Activated T-helper 17 cell treated with anti-CD3 and anti-CD28 coated beads, Interleukin-2, amount 50 U/mL, for 72 hours (primary cell): ENCODE measurements around the gene PC. TPM values are rescaled to one million over a fixed set of nuclear protein-coding genes. Genes with fewer than 3 reads are reported as not detected.

Experiments
- ATAC-seq: fragments of 150-1000 bp; cut with Tn5 transposase; replicated peaks from 2 replicates; pipeline ENCODE4 v1.10.0; 2021; ENCODE audit warnings: mild to moderate bottlenecking, moderate library complexity
- H3K27ac Mint-ChIP-seq: one replicate; pipeline ENCODE4 v1.8.0; 2022; ENCODE audit warnings: mixed read lengths
- H3K27me3 Mint-ChIP-seq: one replicate; pipeline ENCODE4 v1.8.0; 2022; ENCODE audit warnings: mixed read lengths
- H3K36me3 Mint-ChIP-seq: one replicate; pipeline ENCODE4 v1.8.0; 2022; ENCODE audit warnings: low read depth, mild to moderate bottlenecking, mixed read lengths
- H3K4me1 Mint-ChIP-seq: one replicate; pipeline ENCODE4 v1.8.0; 2022; ENCODE audit warnings: mixed read lengths
- H3K4me3 Mint-ChIP-seq: one replicate; pipeline ENCODE4 v1.8.0; 2022; ENCODE audit warnings: mild to moderate bottlenecking, mixed read lengths
- H3K9me3 Mint-ChIP-seq: one replicate; pipeline ENCODE4 v1.8.0; 2022; ENCODE audit warnings: mixed read lengths
- total RNA-seq, 2 donors: library from RNA; stranded (reverse); gene quantifications; one replicate each; pipeline ENCODE4 v1.2.3, GENCODE V29; 2022

Gene PC
- total RNA-seq, 2 donors from 2014 or later = 8.4 to 10.9 TPM

DNA sequence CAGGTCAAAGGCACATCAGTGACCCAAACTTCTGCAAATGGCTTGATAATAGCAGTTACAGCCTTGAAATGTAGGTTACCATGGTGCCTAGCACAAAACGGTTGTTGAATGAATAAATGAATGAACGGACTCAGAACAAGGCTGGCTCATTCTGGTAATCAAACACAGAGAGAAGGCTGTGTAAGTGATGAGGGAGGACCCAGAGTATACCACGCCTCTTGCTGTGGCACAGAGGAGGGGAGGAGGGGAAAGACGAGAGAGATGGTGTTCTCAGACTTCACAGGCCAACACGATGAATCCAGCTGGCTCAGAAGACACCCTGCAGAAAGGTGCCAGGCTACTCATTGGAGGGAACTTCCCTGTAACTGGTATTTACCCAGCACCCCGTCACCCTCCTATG lies 38.3 kb downstream of the PC start:
- ATAC-seq = no peak
- Mint-ChIP-seq H3K27ac (no peak overlapping the region), H3K4me3 (no peak overlapping the region), H3K36me3 (no peaks in the 10 kb centered on the region), H3K4me1 (no peaks in the 10 kb centered on the region), H3K27me3 (no peaks in the 10 kb centered on the region), H3K9me3 (no peaks in the 10 kb centered on the region)

DNA sequence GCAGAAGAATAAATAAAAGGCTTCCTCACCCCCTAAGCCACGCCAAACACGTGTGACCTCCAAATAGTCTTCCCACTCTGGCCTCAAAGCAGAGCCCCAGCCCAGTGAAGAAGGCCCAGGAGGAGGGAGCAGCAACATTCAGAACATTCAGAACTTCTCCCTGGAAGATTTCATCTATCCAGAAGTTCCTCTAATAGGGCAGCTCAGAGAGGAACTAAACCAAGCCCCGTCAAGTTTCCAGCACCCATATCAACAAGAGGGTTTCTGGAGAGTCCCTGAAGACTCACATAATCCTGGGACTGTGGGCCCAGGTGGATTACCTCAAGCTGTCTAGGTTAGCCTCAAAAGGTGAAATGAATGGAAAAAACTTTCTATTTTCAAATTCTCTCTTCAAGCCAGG lies 39.4 kb downstream of the PC start:
- no peaks in the 10 kb centered on the region for H3K9me3 Mint-ChIP-seq
- no peak overlapping the region for H3K27ac Mint-ChIP-seq
- H3K4me3 Mint-ChIP-seq = no peak overlapping the region
- no peak for ATAC-seq
- H3K4me1 Mint-ChIP-seq = no peaks in the 10 kb centered on the region
- no peaks in the 10 kb centered on the region for H3K36me3 Mint-ChIP-seq
- H3K27me3 Mint-ChIP-seq = no peaks in the 10 kb centered on the region

DNA sequence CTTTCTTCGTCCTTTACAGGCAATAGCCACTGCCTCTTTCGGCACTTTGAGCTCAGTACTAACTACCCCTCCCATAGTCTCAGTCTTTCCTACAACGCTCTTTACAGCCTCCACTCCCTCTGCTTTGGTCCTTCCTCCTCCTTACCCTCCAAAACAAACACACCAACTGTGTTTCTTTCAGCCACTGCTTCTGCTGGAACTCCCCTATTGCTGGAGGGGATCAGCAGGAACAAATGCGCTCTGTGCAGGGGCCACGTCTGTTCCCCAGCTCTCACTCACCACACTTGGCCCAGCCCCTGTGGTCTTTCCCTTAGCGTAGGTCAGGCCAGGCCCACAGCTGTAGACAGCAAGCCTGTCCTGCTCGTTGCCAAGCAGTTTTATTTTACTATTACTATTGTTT lies 42.3 kb downstream of the PC start:
- H3K4me1 Mint-ChIP-seq = no peaks in the 10 kb centered on the region
- no peak overlapping the region for H3K4me3 Mint-ChIP-seq
- no peaks in the 10 kb centered on the region for H3K9me3 Mint-ChIP-seq
- no peaks in the 10 kb centered on the region for H3K36me3 Mint-ChIP-seq
- H3K27ac Mint-ChIP-seq = no peak overlapping the region
- ATAC-seq = no peak
- H3K27me3 Mint-ChIP-seq = no peaks in the 10 kb centered on the region

DNA sequence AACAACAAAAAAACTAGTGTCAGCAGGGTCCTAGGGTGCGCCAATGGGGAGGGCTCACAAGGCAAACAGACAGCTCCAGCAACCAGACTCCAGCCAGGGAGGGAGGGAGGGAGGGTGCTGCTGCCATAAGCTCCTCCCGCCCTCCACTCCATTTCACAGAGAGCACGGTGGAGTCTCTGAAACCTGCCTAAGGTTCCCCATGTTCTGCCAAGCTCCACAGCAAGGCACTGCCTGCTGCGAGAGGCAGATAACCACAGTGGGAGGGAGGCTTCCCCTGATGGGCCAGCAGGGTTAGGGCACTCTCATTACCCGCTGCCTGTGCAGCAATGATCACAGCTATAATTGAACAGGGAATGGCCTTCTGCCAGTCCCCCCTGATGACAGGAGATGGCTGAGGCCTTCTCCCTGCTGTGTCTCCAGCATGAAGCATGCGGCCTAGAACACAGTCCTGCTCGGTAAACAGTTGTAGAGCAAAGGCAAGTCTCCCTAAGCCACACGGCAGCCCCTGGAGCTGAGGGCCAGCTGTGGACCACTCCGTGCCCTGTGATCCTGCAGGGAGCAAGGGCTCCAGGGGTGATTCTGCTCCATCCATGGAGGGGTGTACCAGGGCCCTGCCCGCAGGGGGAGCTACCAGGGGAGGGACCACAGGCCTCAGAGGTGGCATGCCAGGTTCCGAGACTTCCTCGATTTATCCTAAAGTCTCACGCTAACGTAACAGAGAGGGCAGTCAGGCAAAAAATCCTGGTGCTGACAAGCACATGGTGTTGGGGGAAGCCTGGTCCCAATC lies 42.9 kb downstream of the PC start:
- H3K9me3 Mint-ChIP-seq = no peaks in the 10 kb centered on the region
- H3K4me1 Mint-ChIP-seq = no peaks in the 10 kb centered on the region
- no peak for ATAC-seq
- no peak overlapping the region for H3K27ac Mint-ChIP-seq
- H3K36me3 Mint-ChIP-seq = no peaks in the 10 kb centered on the region
- no peak overlapping the region for H3K4me3 Mint-ChIP-seq
- H3K27me3 Mint-ChIP-seq = no peaks in the 10 kb centered on the region

DNA sequence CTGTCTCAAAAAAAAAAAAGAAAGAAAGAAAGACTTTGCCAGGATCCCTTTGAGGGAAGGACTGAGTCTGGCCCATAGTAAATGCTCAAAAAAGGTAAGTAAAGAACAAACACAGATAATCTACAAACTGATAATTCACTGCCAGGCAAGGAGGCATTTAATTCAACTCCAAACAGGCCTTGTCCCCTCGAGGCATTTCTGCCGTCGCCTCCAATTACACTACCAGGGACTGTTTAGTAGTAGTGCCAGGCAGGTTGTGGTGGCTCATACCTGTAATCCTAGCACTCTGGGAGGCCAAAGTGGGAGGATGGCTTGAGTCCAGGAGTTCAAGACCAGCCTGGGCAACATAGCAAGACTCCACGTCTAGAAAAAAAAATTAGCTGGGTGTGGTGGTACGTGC lies 43.7 kb downstream of the PC start:
- H3K9me3 Mint-ChIP-seq = no peaks in the 10 kb centered on the region
- no peak overlapping the region for H3K4me3 Mint-ChIP-seq
- H3K36me3 Mint-ChIP-seq = no peaks in the 10 kb centered on the region
- H3K4me1 Mint-ChIP-seq = no peaks in the 10 kb centered on the region
- ATAC-seq = no peak
- H3K27ac Mint-ChIP-seq = no peak overlapping the region
- no peaks in the 10 kb centered on the region for H3K27me3 Mint-ChIP-seq

DNA sequence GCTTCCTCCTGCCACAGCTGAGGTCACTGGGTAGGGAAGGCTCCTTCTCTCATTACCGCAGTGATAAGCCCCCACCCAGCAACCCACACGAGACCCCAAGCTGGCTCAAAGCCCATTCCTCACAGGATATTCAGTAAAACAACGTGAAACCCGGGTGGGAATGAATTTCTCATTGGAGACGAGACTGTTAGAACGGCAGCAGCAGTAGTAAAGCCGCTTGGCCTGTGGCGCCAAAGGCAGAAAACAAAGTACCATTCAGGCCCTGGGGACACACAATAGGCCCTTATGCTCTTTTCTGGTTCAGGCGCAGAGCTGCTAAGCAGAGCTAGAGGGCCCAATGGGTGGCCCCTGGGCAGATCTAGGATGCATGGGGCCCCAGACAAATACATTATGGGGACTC lies 45.3 kb downstream of the PC start:
- Mint-ChIP-seq H3K4me1 (no peaks in the 10 kb centered on the region), H3K9me3 (no peaks in the 10 kb centered on the region), H3K27ac (no peak overlapping the region), H3K27me3 (no peaks in the 10 kb centered on the region), H3K4me3 (no peak overlapping the region), H3K36me3 (no peaks in the 10 kb centered on the region)
- ATAC-seq = no peak

DNA sequence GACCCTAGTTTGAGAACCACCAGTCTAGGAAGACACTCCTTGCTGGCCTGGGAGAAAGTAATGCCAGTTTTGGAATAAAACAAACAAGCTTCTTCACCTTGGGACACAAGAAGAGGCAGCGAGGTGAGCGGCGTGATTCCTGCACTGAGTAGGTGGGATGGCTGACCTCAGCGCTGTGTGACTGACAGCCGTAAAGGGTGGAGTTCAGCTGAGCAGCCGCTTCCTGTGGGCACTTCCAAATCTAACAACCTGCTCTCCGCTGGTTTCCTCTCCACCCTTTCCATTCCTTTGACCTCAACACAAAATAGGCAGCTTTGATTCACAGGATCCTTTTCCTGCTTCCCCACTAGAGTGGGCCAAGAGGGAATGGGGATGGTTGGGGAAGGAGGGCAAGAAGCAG lies 45.8 kb downstream of the PC start:
- ATAC-seq = no peak
- H3K4me1 Mint-ChIP-seq = no peaks in the 10 kb centered on the region
- H3K9me3 Mint-ChIP-seq = no peaks in the 10 kb centered on the region
- H3K27me3 Mint-ChIP-seq = no peaks in the 10 kb centered on the region
- no peak overlapping the region for H3K4me3 Mint-ChIP-seq
- H3K27ac Mint-ChIP-seq = no peak overlapping the region
- H3K36me3 Mint-ChIP-seq = no peaks in the 10 kb centered on the region

DNA sequence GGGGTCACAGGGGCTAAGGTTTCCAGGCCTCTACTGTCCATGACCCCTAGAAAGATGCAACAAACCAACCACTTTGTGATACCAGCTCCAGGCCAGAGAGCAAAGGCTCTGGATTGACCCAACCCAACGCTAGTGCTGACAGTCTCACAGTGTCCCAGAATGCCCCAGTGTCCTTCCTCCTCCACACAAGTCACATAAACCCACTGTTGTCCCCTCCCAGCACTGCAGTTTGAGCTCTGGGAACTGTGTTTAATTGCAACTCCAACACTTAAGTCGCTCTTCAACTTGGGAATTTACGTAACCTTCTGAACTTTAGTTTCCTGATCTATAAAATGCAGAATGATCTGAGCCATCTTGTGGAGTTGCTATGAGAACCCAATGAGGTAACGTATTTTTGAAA lies 47.5 kb downstream of the PC start:
- H3K4me1 Mint-ChIP-seq = no peaks in the 10 kb centered on the region
- no peaks in the 10 kb centered on the region for H3K9me3 Mint-ChIP-seq
- H3K27me3 Mint-ChIP-seq = no peaks in the 10 kb centered on the region
- H3K27ac Mint-ChIP-seq = no peak overlapping the region
- no peaks in the 10 kb centered on the region for H3K36me3 Mint-ChIP-seq
- H3K4me3 Mint-ChIP-seq = no peak overlapping the region
- ATAC-seq = no peak

DNA sequence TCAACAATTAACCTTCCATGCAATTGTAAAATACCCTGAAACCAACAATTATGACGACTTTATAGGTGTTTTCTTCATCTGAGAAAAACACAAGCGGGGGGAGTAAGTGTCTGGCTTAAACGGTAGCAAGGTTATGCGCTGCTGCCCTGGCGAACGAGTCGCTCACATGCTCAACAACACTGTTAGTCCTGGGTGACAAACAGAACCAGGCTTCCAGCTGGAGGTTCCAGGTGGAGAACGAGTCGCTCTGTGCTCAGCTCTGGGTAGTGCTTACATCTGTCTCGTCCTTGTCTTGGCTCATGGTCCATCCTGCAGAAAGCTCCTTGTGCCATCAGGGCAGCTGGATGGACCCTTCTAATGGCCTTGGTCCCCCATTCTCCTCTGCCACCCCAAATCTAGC lies 48.2 kb downstream of the PC start:
- Mint-ChIP-seq H3K4me3 (no peak overlapping the region), H3K27me3 (no peaks in the 10 kb centered on the region), H3K4me1 (no peaks in the 10 kb centered on the region), H3K36me3 (no peaks in the 10 kb centered on the region), H3K27ac (no peak overlapping the region), H3K9me3 (no peaks in the 10 kb centered on the region)
- no peak for ATAC-seq

DNA sequence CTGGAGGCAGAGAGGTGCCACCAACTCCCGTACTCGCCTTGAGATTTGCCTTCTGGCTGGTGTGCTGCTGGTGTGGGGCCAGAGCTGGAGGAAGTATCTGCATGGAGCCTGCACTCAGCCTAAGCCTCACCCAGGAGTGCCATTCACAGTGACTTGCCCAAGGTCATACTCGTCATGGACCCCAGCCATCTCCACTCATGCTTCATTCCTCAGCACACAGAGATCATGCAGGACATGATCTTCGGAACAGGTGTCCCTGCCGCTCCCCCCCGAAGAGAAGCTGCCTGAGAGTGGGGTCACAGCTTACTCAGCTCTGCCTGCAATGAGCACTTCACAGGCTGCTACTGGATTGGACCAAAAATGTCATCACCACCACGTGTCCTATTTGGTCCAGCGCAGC lies 49.0 kb downstream of the PC start:
- no peaks in the 10 kb centered on the region for H3K27me3 Mint-ChIP-seq
- H3K27ac Mint-ChIP-seq = no peak overlapping the region
- ATAC-seq = no peak
- H3K4me1 Mint-ChIP-seq = no peaks in the 10 kb centered on the region
- no peak overlapping the region for H3K4me3 Mint-ChIP-seq
- H3K9me3 Mint-ChIP-seq = no peaks in the 10 kb centered on the region
- H3K36me3 Mint-ChIP-seq = no peaks in the 10 kb centered on the region

DNA sequence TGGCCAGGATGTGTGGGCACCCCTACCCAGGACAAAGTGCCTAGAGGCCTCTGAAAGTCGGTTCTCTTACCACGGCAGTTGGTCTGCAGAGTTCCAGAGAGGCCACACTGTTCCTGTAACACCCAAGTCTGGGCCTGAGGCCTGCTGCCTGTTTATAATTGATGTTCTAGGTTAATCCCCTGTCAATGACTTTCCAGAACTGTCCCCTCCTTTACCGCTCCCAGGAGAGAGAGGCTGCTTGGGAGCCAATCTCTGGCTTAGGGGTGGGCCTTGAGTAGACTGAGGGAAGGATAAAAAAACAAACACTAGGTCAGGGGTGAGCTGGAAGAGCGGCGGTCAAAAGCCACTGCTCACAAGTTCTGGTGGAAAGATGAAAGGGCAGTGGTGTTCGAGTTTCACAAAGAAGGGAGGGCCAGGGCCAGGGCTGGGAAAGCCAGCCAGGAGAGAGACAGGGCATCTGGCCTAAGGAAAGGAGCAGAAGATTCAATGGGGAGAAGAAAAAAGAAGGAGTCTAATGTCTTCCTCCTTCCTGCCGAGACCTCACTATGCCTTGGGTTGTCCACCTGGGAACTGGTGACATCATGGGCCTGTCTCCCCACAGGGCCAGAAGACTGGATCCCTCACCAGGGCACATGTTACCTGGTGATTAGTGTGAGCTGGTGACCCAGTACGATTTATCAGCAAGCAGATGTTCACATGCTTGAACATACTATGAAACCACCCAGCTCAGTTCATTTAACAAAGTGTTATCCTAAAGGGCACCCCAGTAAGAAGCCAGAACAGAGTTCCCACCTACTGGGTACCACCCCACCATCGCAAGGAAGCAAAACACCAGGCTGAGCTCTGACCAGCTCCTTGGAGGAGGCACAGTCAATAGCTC lies 50.2 kb downstream of the PC start:
- H3K27ac Mint-ChIP-seq = no peak overlapping the region
- no peak for ATAC-seq
- no peaks in the 10 kb centered on the region for H3K36me3 Mint-ChIP-seq
- no peaks in the 10 kb centered on the region for H3K27me3 Mint-ChIP-seq
- no peaks in the 10 kb centered on the region for H3K9me3 Mint-ChIP-seq
- H3K4me1 Mint-ChIP-seq = no peaks in the 10 kb centered on the region
- no peak overlapping the region for H3K4me3 Mint-ChIP-seq

DNA sequence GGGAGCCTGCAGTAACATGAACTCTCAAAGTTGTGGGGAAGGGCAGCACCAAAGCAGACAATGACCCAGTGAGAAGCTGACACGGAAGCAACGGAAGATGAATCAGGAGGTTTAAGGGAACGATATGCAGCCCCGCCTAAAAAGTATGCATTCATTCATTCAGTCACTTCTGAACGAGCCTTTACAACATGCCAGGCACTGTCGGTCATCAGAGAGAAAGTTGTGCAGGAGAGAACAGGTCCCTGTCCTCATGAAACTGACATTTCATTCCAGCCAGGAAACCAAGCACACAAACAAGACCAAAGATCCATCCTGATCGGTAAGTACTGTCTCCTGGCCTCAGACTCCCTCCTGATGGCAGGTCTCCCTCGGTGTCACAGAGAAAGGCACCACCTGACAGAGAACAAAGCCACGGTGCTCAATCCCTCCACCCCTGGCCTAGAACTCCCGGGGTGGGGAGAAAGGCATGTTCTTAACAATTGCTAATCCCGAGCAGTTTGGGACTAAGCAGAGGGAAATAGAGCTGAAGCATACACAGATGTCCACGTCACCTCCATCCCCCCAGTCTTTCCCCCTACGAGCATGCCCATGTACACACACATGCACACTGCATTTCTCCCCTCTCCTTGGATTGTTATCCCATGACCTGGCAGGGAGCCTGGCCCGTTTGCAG lies 52.0 kb downstream of the PC start:
- Mint-ChIP-seq H3K27me3 (no peaks in the 10 kb centered on the region), H3K36me3 (no peaks in the 10 kb centered on the region), H3K4me3 (no peak overlapping the region), H3K4me1 (no peaks in the 10 kb centered on the region), H3K9me3 (no peaks in the 10 kb centered on the region), H3K27ac (no peak overlapping the region)
- ATAC-seq = no peak

DNA sequence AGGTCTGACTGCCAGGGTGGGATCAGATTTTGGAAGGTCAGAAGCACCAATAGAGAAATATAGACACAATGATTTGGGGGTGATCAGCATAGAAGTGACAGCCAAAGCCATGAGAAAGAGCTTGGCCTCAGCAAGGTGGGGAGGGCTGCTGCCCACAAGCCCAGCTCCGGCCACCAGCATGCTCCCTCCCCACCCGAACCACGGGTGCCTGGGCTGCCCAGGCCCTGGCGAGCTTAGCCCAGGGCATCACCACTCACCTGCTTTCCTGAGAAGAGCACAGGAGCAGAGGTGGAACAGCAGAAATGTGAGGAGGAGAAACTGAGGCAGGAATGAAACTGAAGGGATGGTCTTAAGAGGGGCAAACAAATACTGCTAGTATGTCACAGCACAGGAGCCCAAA lies 52.6 kb downstream of the PC start:
- Mint-ChIP-seq H3K27me3 (no peaks in the 10 kb centered on the region), H3K4me1 (no peaks in the 10 kb centered on the region), H3K27ac (no peak overlapping the region), H3K9me3 (no peaks in the 10 kb centered on the region), H3K36me3 (no peaks in the 10 kb centered on the region), H3K4me3 (no peak overlapping the region)
- no peak for ATAC-seq

DNA sequence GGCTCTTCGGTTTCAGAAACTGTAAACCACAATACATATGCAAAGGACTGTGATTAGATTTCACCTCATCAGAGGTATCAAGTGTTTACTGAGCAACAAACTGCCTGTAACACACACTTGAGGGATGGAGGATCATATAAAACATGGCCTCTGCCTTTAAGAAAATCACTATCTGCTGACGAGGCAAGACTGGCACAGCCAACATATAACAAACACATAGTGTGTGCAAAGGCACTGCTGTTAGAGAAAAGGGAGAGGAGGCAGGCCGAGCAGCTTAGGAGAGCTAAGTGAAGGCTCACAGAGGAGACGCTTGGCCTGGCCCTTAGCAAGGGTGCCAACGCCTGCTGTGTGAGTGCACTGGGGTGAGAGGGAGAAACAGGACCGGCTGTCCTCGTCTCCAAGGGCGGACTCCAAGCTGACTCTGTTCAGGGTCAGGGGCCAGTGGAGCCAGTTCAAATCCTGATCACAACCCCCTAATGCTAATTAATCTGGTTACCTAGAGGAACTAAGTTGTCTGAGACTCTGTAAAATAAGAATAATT lies 53.1 kb downstream of the PC start:
- Mint-ChIP-seq H3K36me3 (no peaks in the 10 kb centered on the region), H3K4me3 (no peak overlapping the region), H3K27me3 (no peaks in the 10 kb centered on the region), H3K4me1 (no peaks in the 10 kb centered on the region), H3K27ac (no peak overlapping the region), H3K9me3 (no peaks in the 10 kb centered on the region)
- no peak for ATAC-seq

DNA sequence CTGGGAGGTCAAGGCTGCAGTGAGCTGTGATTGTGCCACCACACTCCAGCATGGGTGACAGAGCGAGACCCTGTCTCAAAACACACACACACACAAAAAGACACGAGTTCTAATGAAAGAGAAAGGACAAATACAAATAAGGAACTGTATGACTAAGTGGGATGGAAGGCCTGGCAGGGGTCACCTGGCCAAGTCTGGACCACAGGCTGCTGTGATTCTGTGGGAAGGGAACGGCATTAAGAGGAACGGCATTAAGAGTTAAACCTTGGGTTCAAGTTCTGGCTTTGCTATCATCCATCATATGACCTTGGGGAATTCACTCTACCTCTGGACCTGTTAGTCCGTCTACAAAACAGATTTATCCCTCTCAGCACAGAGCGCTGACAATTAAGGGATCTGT lies 53.6 kb downstream of the PC start:
- no peaks in the 10 kb centered on the region for H3K27me3 Mint-ChIP-seq
- no peaks in the 10 kb centered on the region for H3K36me3 Mint-ChIP-seq
- H3K27ac Mint-ChIP-seq = no peak overlapping the region
- H3K4me3 Mint-ChIP-seq = no peak overlapping the region
- no peaks in the 10 kb centered on the region for H3K4me1 Mint-ChIP-seq
- H3K9me3 Mint-ChIP-seq = no peaks in the 10 kb centered on the region
- no peak for ATAC-seq
